Smooth muscle cell (in vitro differentiated cells): ENCODE data around the gene TTLL11. TPM values are rescaled to one million over a fixed set of nuclear protein-coding genes. Genes with fewer than 3 reads are reported as not detected.

Source experiments
- DNase-seq: peaks from one replicate; lab custom pipeline; 2025; ENCODE audit not compliant: unreplicated experiment; lab: John Stamatoyannopoulos, UW
- H2AFZ ChIP-seq: fragments of 200-600 bp; sonication (generic); 2 replicates; pipeline ENCODE4 v1.6.0; 2016; ENCODE audit warnings: antibody characterized with exemption, low read depth, mild to moderate bottlenecking
- H3F3A ChIP-seq: fragments of 200-600 bp; sonication (generic); 2 replicates; pipeline ENCODE4 v1.6.0; 2017; ENCODE audit warnings: antibody characterized with exemption, low read depth
- H3K27ac ChIP-seq: fragments of 200-600 bp; sonication (generic); 2 replicates; pipeline ENCODE4 v1.5.1; 2016; ENCODE audit warnings: low read depth, mild to moderate bottlenecking
- H3K27me3 ChIP-seq: fragments of 200-600 bp; sonication (generic); 2 replicates; pipeline ENCODE4 v1.6.1; 2016; ENCODE audit warnings: low read depth, mild to moderate bottlenecking
- H3K36me3 ChIP-seq: fragments of 200-600 bp; sonication (generic); 2 replicates; pipeline ENCODE4 v1.5.1; 2016; ENCODE audit warnings: low read depth
- H3K4me1 ChIP-seq: fragments of 200-600 bp; sonication (generic); 2 replicates; pipeline ENCODE4 v1.5.1; 2016; ENCODE audit warnings: low read depth
- H3K4me2 ChIP-seq: fragments of 200-600 bp; sonication (generic); 2 replicates; pipeline ENCODE4 v1.6.0; 2016; ENCODE audit warnings: mild to moderate bottlenecking
- H3K4me3 ChIP-seq: fragments of 200-600 bp; sonication (generic); 2 replicates; pipeline ENCODE4 v1.5.1; 2016; ENCODE audit warnings: mild to moderate bottlenecking
- H3K79me2 ChIP-seq: fragments of 200-600 bp; sonication (generic); 2 replicates; pipeline ENCODE4 v1.6.0; 2016; ENCODE audit warnings: low read depth, mild to moderate bottlenecking
- H3K9ac ChIP-seq: fragments of 200-600 bp; sonication (generic); 2 replicates; pipeline ENCODE4 v1.6.0; 2016; ENCODE audit warnings: low read depth
- H3K9me3 ChIP-seq: fragments of 200-600 bp; sonication (generic); replicated peaks from 2 replicates; pipeline ENCODE4 v1.5.1; 2016; ENCODE audit warnings: low read depth
- H4K20me1 ChIP-seq: fragments of 200-600 bp; sonication (generic); 2 replicates; pipeline ENCODE4 v1.6.0; 2016; ENCODE audit warnings: low read depth
- WGBS: methylation state at CpG from one replicate; pipeline ENCODE4 v1.1.7; 2016; ENCODE audit warnings: low lambda C conversion rate; 5-methylcytosine and 5-hydroxymethylcytosine counted together
- polyA plus RNA-seq: library from polyadenylated mRNA; unstranded; fragments of >200 nt; fragmentation: Nextera tagmentation; extraction: Ambion mirVana; gene quantifications from 2 replicates; pipeline ENCODE4 v1.2.1, GENCODE V29; 2016
- total RNA-seq: library from RNA; depleted of rRNA; stranded (reverse); fragments of >200 nt; gene quantifications from 2 replicates; pipeline ENCODE4 v1.2.3, GENCODE V29; 2014
- TF ChIP-seq, protein P1 (sequence below): fragments of 200-600 bp; sonication (generic); IDR thresholded peaks from 2 replicates; pipeline ENCODE4 v1.5.1; 2017; ENCODE audit warnings: borderline replicate concordance, mild to moderate bottlenecking, antibody characterized with exemption; ENCODE audit not compliant: insufficient read depth, poor library complexity, severe bottlenecking

The TTLL11 gene
- total and polyA plus RNA-seq, 2 experiments from 2014 or later = 2.6 to 3.7 TPM

DNA sequence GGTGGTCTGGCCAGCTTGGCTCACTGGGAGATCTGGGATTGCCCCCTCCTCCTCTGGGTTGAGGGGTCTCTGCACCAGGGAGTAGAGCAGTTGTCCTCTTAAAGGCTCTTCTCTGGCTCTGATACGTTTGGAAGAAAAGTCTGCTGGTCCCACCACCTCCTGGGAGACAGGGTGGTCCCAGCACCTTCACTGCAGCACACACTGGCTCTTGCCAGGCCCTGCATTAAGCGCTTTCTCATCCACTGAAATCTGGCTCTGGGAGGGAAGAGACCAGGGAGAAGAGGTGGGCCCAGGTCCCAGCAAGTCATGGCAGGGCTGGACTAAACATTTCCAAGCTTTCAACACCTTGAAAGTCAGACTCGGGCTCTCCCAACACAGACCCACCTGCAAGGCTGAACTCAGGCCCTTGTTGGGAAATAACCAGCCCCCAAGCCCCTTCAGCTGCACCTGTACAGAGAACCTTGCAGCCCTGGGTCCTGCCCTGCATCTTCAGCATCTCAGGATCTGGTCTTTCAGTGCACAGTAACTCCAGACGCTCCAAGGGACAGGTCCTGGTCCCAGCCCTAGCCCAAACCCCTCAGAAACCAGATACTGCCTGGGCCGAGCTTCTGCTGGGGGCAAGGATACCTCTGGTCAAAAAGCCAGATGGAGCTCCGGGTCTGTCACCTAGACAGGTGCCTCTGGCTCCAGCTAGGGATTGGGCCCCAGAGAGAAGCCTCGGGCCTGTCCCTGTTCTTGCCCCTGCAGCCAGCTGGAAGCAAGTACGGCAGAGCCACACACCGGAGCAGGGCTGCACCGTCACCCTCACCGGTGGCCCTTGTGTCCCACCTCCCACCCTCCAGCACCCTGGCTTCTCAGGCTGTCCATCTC, 307.2 kb downstream of the TTLL11 start:
- Histone ChIP-seq H3F3A (no peaks in the 10 kb centered on the region), H3K27me3 (no peaks in the 10 kb centered on the region), H3K9ac (no peak overlapping the region), H3K4me2 (no peak overlapping the region), H3K36me3 (no peaks in the 10 kb centered on the region), H2AFZ (no peak overlapping the region), H3K9me3 (no peaks in the 10 kb centered on the region), H3K79me2 (no peaks in the 10 kb centered on the region), H3K4me1 (peaks cover 15% of the 10 kb centered on the region), H3K27ac (no peak overlapping the region), H3K4me3 (no peak overlapping the region), H4K20me1 (no peaks in the 10 kb centered on the region)
- TF ChIP-seq, protein P1, sequence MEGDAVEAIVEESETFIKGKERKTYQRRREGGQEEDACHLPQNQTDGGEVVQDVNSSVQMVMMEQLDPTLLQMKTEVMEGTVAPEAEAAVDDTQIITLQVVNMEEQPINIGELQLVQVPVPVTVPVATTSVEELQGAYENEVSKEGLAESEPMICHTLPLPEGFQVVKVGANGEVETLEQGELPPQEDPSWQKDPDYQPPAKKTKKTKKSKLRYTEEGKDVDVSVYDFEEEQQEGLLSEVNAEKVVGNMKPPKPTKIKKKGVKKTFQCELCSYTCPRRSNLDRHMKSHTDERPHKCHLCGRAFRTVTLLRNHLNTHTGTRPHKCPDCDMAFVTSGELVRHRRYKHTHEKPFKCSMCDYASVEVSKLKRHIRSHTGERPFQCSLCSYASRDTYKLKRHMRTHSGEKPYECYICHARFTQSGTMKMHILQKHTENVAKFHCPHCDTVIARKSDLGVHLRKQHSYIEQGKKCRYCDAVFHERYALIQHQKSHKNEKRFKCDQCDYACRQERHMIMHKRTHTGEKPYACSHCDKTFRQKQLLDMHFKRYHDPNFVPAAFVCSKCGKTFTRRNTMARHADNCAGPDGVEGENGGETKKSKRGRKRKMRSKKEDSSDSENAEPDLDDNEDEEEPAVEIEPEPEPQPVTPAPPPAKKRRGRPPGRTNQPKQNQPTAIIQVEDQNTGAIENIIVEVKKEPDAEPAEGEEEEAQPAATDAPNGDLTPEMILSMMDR = no peak
- DNase-seq = no peak
- WGBS = 94% methylated on average over 11 of the region's 11 CpGs

DNA sequence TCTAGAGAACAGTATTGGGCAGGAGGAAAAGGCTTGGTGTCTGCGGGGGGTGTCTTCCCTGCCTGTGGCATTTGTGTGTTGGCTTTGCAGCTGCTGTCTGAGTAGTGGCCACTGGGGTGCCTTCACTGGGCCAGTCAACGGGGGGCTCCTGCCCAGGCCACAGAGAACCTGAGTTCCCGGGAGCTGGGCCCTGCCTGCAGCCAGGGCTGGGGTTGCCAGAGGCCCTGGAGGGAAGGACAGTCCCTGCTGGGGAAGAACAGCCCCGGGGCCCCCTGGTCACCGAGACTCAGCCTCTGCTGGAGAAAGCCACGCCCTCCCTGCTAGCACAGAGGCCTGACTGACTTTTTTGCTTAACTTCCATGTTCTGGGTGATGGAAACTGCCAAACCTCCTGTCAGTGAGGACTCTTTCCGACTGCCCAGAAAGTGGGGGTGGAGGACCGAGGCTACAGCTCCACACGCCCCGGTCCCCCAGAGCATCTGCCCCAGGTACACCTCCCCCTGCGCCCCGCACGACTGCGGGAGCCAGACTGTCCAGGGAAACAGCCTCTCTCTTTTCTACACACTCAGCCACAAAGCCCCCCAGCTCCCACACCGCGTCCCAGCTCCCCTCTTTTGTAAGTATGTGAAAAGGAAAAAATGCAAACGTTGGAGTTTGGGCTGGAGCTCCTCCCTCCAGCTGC, 308.2 kb downstream of the TTLL11 start:
- Histone ChIP-seq H3K79me2 (no peaks in the 10 kb centered on the region), H4K20me1 (peaks cover 9% of the 10 kb centered on the region), H3K36me3 (no peaks in the 10 kb centered on the region), H3F3A (no peaks in the 10 kb centered on the region), H3K4me3 (no peak overlapping the region), H3K27me3 (no peaks in the 10 kb centered on the region), H3K9me3 (no peaks in the 10 kb centered on the region), H3K4me2 (no peak overlapping the region), H3K27ac (no peak overlapping the region), H3K4me1 (peaks cover 15% of the 10 kb centered on the region), H3K9ac (no peak overlapping the region), H2AFZ (no peak overlapping the region)
- DNase-seq = no peak
- WGBS = 79% methylated on average over 17 of the region's 17 CpGs
- TF ChIP-seq, protein P1 = no peak

DNA sequence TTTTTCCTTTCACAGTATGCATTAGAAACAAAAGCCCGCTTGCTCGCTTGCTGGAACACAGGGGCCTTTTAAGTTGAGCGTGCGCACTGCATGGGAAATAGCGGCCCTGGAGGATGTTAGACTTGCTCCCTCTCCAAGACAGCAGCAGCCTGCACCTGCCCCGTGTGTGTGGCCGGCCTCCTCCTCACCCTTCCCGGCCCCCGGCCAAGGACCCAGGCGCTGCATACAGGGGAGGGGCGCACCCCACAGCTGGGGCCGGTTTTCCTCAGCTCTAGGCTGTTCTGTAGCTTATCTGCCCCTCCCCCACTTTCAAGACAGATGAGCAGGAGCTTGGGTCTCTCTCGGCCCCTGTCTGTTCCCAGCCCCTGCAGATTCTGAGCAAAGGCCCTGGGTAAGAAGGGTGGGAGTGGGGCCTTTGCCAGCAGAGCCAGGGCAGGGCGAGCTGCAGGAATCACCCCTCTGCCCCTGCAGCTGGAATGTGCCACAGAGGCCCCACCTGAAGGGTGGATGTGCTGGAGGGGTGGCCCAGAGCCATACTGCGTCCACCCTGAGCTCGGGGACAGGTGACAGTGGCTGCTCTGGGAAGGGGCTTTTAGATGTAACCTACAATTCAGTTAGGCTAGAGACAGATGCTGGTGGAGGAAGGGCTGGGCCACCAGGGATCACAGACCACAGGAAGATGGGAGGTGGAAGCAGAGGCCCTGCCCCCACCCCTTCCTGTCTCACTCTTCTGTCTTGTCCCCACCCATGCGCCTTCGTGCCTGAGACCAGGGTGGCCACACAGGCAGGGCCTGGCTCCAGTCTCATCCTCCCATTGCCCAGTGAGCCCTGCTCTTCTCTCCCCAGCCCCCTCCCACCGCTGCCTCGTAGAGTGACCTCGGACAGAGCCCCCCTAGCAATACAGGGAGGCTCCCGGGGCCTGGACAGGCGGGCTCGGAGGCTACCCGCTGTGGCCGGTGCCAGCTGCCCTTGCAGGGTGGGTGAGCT, 309.3 kb downstream of the TTLL11 start:
- TF ChIP-seq, protein P1 = no peak
- no peaks in the 10 kb centered on the region for H3K79me2 ChIP-seq
- WGBS = 85% methylated on average over 26 of the region's 26 CpGs
- no peak overlapping the region for H3K4me3 ChIP-seq
- H4K20me1 ChIP-seq = peaks cover 19% of the 10 kb centered on the region
- no peaks in the 10 kb centered on the region for H3K36me3 ChIP-seq
- H3F3A ChIP-seq = no peaks in the 10 kb centered on the region
- no peak overlapping the region for H3K4me2 ChIP-seq
- no peak overlapping the region for H3K9ac ChIP-seq
- no peak overlapping the region for H3K27ac ChIP-seq
- H3K9me3 ChIP-seq = no peaks in the 10 kb centered on the region
- no peak overlapping the region for H2AFZ ChIP-seq
- peaks cover 20% of the 10 kb centered on the region for H3K4me1 ChIP-seq
- no peaks in the 10 kb centered on the region for H3K27me3 ChIP-seq
- no peak for DNase-seq
